ENCODE results near the gene CRIP2. TPM values are rescaled to one million over a fixed set of nuclear protein-coding genes. Genes with fewer than 3 reads are reported as not detected.
A peak's percentile ranks its signal among the peaks of the same experiment; 100 is the strongest.

Gene CRIP2
- total and polyA plus RNA-seq, 2 of the 13 experiments (the other 11 are each of a cell fraction or from before 2014, with no cell fraction given): 31.6 to 37.9 TPM

GRCh38 chr14:105485739-105486162, 11.1 kb downstream of the CRIP2 start (continued):
- peak; percentile 86 for TF ChIP-seq ZFY (CRISPR knock-in tag; IDR thresholded peaks at IDR 0.05)
- TF ChIP-seq ZNF543 (CRISPR knock-in tag; IDR thresholded peaks at IDR 0.05): no peak
- peak; percentile 44; the same call in 1 of the 2 replicates for TF ChIP-seq FOXK1 (CRISPR knock-in tag; IDR thresholded peaks at IDR 0.05; ENCODE audit: borderline replicate concordance, low read depth)
- no peak for TF ChIP-seq NR2F6 (IDR thresholded peaks at IDR 0.05)
- TF ChIP-seq NR2F6 (CRISPR knock-in tag; IDR thresholded peaks at IDR 0.05): peak; percentile 28; the same call in 1 of the 2 replicates
- 0 out of 2 replicates have a peak, but pooled peaks have one; percentile 31 for TF ChIP-seq REPIN1 (CRISPR knock-in tag; IDR thresholded peaks at IDR 0.05; ENCODE audit: borderline replicate concordance, low read depth)
- no peak for TF ChIP-seq XBP1 (CRISPR knock-in tag; IDR thresholded peaks at IDR 0.05)
- TF ChIP-seq XRCC5 (optimal IDR thresholded peaks at IDR 0.05; ENCODE audit: low read length): peak; percentile 94
- TF ChIP-seq HNRNPK (IDR thresholded peaks at IDR 0.05; ENCODE audit: low read depth, low read length, poor library complexity, severe bottlenecking): peak; percentile 11
- TF ChIP-seq SMARCC2 (IDR thresholded peaks at IDR 0.05): no peak
- peak; percentile 50; the same call in 1 of the 2 replicates for TF ChIP-seq ZBTB34 (CRISPR knock-in tag; IDR thresholded peaks at IDR 0.05)
- no peak for TF ChIP-seq DNMT3B (CRISPR knock-in tag; conservative IDR thresholded peaks at IDR 0.05)
- peak; percentile 46; the same call in 1 of the 2 replicates for TF ChIP-seq IRF2 (CRISPR knock-in tag; IDR thresholded peaks at IDR 0.05)
- peak; percentile 59; the same call in 1 of the 2 replicates for TF ChIP-seq TBX2 (CRISPR knock-in tag; IDR thresholded peaks at IDR 0.05; ENCODE audit: borderline replicate concordance)
- 0 out of 2 replicates have a peak, but pooled peaks have one; percentile 60 for TF ChIP-seq ZNF691 (CRISPR knock-in tag; IDR thresholded peaks at IDR 0.05; ENCODE audit: borderline replicate concordance, low read depth)
- TF ChIP-seq GPN1 (CRISPR knock-in tag; IDR thresholded peaks at IDR 0.05; ENCODE audit: borderline replicate concordance): no peak
- no peak for TF ChIP-seq LCORL (IDR thresholded peaks at IDR 0.05)
- peak; percentile 70 for TF ChIP-seq LCORL (CRISPR knock-in tag; IDR thresholded peaks at IDR 0.05)
- TF ChIP-seq ARID4A (CRISPR knock-in tag; IDR thresholded peaks at IDR 0.05; ENCODE audit: borderline replicate concordance): peak; percentile 53; the same call in 1 of the 2 replicates
- TF ChIP-seq REL (CRISPR knock-in tag; conservative IDR thresholded peaks at IDR 0.05): no peak
- peak; percentile 15; the same call in 1 of the 2 replicates for TF ChIP-seq ZNF768 (CRISPR knock-in tag; IDR thresholded peaks at IDR 0.05)
- TF ChIP-seq ATF7 (IDR thresholded peaks at IDR 0.05): no peak
- TF ChIP-seq ATF7 (CRISPR knock-in tag; IDR thresholded peaks at IDR 0.05): no peak
- TF ChIP-seq ZNF816 (CRISPR knock-in tag; IDR thresholded peaks at IDR 0.05; ENCODE audit: borderline replicate concordance): no peak
- TF ChIP-seq MED1 (CRISPR knock-in tag; IDR thresholded peaks at IDR 0.05): peak; percentile 45; the same call in 1 of the 2 replicates
- TF ChIP-seq MYC (CRISPR knock-in tag; IDR thresholded peaks at IDR 0.05; ENCODE audit: borderline replicate concordance): 0 out of 2 replicates have a peak, but pooled peaks have one; percentile 19
- 0 out of 2 replicates have a peak, but pooled peaks have one; percentile 45 for TF ChIP-seq ZSCAN25 (CRISPR knock-in tag; IDR thresholded peaks at IDR 0.05)

All from HepG2 (cell line).